Nucleus accumbens (tissue), 56 donors: ENCODE data around the gene ALDH7A1.
"Not testable (repeated sequence)": the region's sequence is repeated elsewhere in the genome, so short reads cannot be mapped to it uniquely, and the experiment has no call there.

Experiments
- DNase-seq, 56 donors: peaks; one replicate each; lab custom pipeline; 2025; lab: John Stamatoyannopoulos, UW

ALDH7A1 gene

DNA sequence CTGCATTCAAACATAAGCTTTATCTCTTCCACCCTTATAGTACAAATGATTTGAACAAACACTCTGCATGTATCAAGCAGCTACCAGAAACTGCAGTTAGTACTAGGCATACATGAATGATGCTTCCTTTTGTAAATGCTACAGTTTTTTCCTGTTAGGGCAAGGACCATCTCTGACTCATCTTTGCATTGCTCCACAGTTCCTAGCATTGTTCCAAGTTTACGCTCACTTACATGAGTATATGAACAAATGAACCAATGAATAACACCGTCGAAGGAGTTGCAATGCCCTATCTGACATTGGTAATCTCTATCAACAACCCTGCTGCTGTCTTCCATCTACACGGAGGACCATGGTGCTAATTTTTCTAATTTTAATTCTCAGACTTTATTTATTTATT, 2.1 kb upstream of the ALDH7A1 start:
- DNase-seq = no peak

DNA sequence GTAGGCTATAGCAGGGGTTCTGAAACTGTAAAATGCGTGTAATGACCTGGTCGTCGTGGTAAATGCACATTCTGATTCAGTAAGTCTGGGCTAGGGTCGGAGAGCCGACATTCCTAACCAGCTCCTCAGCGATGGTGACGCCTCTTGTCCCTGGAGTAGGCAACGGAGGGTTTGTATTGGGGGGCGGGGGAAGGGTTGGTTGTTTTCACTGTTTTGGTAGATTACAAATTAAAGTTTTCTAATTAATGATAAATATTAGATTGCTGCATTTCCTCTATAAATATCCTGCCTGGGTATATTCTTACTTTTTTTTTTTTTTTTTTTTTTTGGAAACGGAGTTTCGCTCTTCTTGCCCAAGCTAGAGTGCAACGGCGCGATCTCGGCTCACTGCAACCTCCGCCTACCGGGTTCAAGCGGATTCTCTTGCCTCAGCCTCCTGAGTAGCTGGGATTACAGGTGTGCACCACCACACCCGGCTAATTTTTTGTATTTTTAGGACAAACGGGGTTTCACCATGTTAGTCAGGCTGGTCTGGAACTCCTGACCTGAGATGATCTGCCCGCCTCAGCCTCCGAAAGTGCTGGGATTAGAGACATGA, 566 bp upstream of the ALDH7A1 start:
- DNase-seq = no peak

DNA sequence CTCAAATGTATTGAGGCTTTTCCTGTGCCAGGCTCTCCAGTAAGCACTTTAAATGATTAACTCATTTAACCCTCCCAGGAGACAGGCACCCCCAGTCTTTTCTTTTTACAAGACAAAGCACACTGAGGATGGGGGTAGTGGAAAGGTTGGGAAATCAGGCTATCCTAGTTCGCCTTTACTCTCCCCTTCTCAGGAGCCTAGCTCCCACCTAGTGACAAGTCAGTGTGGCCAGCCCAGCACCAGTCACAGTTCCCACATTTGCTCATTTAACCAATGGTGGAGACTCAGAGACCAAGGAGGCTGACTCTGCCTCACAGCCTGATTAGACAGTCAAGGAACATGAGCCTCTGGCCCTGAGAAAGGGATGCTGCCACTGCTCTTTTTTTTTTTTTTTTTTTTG, 3.5 kb downstream of the ALDH7A1 start:
- no peak for DNase-seq

DNA sequence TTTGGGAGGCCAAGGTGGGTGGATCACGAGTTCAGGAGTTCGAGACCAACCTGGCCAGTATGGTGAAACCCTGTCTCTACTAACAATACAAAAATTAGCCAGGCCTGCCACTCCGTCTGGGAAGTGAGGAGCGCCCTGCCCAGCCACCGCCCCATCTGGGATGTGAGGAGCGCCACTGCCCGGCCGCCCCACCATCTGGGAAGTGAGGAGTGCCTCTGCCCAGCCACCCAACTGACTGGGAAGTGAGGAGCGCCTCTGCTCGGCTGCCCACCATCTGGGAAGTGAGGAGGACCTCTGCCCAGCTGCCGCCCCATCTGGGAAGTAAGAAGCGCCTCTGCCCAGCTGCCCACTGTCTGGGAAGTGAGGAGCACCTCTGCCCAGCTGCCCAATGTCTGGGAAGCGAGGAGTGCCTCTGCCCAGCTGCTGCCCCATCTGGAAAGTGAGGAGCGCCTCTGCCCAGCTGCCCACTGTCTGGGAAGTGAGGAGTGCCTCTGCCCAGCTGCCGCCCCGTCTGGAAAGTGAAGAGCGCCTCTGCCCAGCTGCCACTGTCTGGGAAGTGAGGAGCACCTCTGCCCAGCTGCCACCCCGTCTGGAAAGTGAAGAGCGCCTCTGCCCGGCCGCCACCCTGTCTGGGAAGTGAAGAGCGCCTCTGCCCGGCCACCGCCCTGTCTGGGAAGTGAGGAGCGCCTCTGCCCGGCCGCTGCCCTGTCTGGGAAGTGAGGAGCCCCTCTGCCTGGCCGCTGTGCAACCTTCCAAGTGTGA, 5.3 kb downstream of the ALDH7A1 start:
- DNase-seq = no peak

DNA sequence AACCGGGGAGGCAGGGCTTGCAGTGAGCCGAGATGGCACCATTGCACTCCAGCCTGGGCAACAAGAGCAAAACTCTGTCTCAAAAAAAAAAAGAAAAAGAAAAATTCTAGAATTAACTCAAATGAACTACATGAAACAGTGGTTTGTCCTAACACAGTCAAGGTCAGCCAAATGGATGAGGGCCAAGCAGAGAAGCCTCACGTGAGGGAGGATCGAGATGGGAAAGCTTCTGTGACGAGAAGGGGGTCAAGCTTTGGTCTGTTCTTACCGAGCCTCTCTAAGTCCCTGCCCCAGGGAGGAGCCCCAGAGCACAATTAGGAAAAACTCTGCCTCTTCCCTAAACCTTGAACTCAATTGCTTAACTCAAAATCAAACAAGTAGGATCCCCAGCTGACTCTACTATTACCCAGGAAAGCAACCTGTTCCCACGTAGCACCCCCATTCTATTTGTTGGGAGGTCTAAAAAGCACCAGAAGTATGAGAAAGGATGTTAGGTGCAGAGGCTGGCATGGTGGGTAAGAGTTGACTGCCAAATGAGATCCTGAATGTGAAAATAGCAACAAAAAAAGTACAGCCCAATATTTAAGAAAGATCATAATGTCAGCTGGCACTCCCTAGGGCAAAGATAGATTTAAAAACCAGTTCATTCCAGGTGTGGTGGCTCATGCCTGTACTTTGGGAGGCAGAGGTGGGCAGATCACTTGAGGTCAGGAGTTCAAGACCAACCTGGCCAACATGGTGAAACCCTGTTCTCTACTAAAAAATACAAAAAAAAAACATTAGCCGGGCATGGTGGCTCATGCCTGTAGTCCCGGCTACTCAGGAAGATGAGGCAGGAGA, 7.2 kb downstream of the ALDH7A1 start:
- DNase-seq = no peak

DNA sequence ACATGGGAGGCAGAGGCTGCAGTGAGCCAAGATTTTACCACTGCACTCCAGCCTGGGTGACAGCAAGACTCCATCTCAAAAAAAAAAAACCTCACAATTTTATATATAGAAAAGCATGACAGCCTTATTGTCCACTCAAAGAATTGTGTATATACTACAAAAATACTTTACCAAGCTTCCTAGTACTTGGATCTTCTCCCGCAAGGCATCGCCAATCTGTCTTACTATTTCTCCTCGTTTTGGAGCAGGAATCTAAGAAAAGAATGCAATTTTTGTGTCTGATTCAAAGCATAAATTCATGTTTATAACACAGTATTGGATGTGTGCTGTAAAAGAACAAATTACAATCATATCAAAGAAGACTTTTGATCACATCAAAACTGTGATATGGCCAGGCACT, 11.3 kb downstream of the ALDH7A1 start:
- DNase-seq = no peak

DNA sequence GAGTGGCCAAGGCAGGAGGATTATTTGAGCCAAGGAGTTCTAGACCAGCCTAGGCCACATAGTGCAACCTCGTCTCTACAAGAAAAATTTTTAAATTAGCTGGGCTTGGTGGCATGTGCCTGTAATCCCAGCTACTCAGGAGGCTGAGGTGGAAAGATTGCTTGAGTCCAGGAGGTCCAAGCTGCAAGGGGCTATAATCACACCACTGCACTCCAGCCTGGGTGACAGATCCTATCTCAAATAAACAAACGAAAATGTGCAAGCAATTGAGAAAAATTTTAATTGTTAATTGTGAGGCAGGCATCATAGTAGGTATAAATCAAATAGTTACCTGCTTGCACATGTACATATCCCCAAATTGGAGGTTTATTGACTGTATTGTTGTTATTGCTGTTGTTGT, 15.3 kb downstream of the ALDH7A1 start:
- DNase-seq = no peak

DNA sequence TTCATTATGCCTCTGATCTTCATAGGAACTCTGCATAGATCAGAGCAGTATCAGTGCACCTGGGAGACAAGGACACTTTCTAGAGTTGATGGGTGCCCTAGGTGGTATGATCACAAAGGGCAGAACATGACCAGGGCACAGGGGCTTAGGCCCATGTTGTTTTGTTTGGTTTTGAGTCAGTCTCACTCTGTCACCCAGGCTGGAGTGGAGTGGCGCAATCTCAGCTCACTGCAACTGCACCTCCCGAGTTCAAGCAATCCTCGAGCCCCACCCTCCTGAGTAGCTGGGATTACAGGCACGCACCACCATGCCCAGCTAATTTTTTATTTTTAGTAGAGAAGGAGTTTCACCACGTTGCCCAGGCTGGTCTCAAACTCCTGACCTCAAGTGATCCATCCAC, 17.6 kb downstream of the ALDH7A1 start:
- DNase-seq = no peak

DNA sequence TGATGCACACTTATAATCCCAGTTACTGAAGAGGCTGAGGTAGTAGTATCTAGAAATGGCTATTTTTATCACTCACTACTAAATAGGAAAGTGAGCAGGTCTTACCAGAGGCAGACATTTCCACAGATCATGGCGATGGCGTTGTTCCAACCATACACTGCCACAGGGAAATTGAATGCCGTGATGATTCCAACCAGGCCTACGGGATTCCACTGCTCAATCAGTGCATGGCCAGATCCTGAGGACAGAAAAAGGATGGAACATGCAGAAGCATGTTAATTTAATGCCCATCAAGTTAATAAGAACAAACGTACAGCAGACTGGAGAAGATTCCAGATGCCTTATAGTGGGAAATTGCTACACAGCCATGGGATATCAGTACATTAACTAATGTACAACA, 18.0 kb downstream of the ALDH7A1 start:
- DNase-seq = no peak

DNA sequence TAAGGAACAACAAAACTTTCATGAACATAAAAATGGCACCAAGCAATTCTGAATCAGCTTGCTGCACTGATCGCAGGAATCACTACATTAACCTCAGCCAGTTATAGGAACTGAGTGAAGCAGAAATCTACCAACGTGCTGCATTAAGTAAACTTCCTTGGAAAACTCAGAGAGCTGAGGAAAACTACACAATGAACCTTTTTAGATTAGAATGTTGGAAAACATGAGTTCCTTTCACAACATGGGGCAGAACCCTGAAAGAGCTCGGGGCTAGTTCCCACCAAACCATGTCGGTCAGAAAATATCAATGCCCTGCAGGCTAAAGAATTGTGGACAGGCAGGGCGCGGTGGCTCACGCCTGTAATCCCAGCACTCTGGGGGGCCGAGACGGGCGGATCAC, 19.4 kb downstream of the ALDH7A1 start:
- no peak for DNase-seq

DNA sequence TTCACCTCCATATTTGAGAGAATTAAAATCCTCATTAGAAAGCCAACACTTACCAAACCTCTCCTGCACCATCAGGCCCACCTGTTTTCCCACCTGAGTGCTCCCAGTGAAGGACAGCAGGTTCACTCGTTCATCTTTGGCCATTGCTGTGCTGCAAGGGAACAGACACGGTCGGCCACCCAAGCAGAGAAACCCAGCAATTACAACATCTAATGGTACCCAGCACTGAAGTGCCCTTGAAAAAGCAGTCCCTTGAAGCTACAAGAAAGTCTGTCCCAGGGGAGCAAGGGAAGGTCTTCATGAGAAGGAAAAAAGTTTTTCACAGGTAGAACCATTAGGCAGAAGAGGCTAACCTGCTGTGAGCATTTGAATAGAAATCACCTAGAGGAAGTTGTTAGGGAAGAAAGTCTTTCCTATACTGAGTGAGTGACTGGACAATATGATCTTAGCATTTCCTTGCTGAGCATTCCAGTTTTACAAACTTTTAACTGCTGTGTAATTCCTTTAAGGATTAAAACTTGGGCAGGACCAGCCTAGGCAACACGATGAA, 26.7 kb downstream of the ALDH7A1 start:
- DNase-seq = no peak

DNA sequence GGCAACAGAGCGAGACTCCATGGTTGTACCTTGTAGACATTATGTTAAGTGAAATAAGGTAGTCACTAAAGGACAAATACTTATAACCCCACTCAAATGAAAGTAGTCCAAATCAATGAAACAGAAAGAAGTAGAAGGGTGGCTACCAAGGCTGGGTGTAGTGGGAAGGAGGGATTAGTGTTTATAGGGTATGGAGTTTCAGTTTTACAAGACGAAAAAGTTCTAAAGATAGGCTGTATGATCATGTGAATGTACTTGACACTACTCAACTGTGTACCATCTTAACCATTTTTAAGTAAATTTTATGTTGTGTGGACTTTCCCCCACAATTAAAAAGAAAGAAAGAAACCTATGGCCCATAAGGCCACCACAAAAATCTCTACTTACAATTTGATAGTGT, 32.2 kb downstream of the ALDH7A1 start:
- no peak for DNase-seq

DNA sequence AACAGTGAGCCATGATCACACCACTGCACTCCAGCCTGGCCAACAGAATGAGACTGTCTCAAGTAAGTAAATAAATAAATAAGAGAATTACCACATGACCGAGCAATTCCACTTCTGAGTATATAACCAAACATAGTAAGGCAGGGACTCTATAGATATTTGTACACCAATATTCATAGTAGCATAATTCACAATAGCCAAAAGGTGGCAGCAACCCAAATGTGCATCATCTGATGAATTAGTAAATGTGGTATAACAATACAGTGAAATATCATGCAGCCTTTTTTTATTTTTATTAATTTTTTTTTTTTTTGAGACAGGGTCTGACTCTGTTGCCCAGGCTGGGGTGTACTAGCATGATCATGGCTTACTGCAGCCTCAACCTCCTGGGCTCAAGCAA, 33.1 kb downstream of the ALDH7A1 start:
- DNase-seq = no peak

DNA sequence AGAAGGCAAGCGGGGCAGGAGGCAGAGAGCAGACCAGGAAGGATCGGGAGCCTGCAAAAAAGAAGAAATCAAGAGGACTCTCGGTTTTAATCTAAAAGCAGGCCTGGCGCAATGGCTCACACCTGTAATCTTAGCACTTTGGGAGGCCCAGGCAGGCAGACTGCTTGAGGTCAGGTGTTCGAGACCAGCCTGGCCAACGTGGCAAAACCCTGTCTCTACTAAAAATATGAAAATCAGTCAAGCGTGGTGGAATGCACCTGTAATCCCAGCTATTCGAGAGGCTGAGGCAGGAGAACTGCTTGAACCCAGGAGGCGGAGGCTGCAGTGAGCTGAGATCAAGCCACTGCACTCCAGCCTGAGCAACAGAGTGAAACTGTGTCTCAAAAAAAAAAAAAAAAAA, 39.9 kb downstream of the ALDH7A1 start:
- not testable (repeated sequence) for DNase-seq

DNA sequence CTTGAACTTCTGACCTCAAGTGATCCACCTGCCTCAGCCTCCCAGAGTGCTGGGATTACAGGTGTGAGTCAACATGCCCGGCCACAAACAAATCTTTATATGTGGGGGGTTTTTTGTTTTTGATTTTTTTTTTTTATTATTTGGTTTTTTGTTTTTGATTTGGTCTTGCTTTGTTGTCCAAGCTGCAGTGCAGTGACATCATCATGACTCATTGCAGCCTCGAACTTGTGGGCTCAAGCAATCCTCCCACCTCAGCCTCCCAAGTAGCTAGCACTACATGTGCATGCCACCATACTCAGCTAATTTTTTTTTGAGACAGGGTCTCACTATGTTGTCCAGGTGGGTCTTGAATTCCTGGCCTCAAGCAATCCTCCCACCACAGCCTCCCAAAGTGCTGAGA, 42.4 kb downstream of the ALDH7A1 start:
- no peak for DNase-seq

DNA sequence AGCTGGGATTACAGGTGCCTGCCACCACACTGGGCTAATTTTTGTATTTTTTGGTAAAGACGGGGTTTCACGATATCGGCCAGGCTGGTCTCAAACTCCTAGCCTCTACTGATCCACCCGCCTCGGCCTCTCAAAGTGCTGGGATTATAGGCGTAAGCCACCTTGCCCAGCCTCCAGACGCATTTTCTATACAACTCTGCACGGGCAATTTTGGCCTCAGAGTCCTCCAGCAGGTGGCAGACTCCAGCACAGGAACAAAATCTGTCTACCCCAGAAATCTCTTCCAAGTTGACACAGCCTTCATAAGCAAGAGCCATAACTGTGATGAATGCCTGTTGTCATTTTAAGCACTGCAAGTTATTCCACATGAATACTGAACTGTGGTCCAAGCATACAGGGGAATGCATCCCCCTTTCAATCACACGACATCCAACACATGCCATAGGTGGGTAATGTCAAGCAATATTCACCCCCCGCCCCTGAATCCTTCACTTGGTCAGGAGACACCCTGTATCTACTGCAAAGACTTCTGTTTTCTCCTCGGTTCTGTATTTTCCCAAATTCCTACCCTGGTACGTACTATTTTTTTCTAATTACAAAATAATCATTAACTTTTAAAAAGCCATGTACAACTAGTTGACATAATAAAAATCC, 50.8 kb downstream of the ALDH7A1 start:
- DNase-seq = peak in 2 of 56 donors; percentile 13 to 23

DNA sequence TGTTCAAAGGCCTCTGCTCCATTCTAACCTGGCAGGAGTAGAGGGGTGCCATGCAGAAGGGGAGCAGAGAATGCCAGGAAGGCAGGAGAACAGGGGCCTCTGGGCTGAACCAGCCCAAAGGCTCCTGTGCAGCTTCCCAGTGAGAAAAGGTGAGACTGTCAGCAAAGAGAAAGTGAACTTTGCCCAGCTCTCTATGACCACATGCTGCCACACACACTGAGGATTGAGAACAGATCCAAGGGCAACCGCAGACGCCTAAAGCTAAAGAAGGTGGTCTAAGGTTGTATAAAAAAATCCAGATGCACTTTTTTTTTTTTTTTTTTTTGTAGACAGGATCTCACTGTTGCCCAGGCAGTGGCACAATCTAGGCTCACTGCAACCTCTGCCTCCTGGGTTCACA, 51.4 kb downstream of the ALDH7A1 start:
- no peak for DNase-seq

DNA sequence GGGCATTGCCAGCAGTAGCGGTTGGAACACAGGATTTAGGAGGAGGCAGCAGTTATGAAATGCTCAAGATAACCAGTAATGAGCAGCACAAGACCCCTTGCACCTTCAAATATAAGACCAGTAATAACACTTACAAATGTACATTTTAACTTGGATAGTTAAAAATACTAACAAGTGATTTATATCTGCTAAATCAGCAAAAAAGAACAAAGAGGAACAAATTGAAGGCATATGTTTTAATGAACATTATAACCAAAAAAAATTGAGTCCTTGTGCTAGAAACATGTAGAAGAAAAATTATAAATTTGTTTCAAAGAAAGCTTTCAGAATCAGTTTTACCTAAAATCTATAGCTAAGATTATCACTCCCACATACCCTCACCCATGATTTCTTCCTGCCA, 52.0 kb downstream of the ALDH7A1 start:
- DNase-seq = no peak

DNA sequence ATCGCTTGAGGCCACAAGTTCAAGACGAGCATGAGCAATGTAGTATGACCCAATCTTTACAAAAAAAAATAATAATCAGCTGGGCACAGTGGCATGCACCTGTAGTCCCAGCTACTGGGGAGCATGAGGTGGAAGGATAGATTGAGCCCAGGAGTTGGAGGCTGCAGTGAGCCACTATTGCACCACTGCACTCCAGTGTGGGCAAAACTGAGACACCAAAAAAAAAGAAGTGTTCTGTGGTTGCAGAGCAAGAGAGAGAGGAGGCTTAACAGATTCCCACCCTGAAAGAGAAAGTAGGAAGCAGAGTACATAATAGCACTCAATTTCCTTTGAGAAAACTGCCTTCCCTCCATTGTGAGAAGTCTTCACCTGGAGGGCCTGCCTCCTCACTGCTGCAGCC, 52.6 kb downstream of the ALDH7A1 start:
- no peak for DNase-seq

DNA sequence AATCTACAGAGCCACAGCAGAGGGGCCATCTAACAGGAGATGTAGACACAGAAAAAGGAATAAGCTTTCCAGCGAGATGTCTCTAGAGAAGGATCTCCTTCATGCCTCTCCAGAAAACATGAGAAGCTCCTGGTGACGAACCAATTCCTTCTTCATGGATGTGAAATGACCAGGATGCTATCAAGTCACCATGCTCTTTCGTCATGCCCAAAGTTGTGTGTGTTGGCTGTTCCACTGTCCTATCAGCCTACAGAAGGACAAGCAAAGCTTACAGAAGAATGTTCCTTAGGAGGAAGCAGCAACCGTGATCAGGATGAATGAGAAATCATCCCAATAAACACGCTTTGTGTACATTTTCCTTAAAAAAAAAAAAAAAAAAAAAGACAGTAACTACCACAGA, 54.4 kb downstream of the ALDH7A1 start:
- no peak for DNase-seq

DNA sequence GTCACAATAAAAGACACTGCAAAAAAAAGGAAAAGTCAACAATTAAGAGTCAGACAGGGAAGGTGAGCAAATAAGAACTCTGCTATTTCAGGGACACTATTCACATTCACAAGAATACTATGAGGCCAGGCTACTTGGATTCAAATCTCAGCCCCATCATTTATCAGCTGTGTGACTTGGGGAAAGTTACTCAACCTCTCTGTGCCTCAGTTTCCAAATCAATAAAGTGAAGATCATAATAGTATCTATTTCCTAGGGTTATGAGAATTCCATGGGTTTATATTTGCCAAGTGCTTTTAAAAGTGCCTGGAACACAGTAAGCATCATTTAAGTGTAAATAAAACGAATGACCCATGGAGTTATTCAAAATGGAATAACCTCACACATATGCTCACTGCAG, 56.4 kb downstream of the ALDH7A1 start:
- no peak for DNase-seq
